Ishikawa (cell line): Measurements from ENCODE around the gene IL9R.

Source experiments
- CEBPB ChIP-seq: IDR thresholded peaks from 2 replicates; pipeline ENCODE4 v1.6.1; 2012
- CREB1 ChIP-seq: IDR thresholded peaks from 2 replicates; pipeline ENCODE4 v1.6.1; 2012; ENCODE audit warnings: low read depth
- EGR1 ChIP-seq: IDR thresholded peaks from 2 replicates; pipeline ENCODE4 v1.6.1; 2012
- EP300 ChIP-seq: IDR thresholded peaks from 2 replicates; pipeline ENCODE4 v1.6.1; 2012; ENCODE audit warnings: borderline replicate concordance
- FOXM1 ChIP-seq: IDR thresholded peaks from 2 replicates; pipeline ENCODE4 v1.6.1; 2012; ENCODE audit warnings: low read depth, borderline replicate concordance
- NFIC ChIP-seq: IDR thresholded peaks from 2 replicates; pipeline ENCODE4 v1.6.1; 2012
- RAD21 ChIP-seq: IDR thresholded peaks from 2 replicates; pipeline ENCODE4 v1.6.1; 2012; ENCODE audit warnings: low read depth
- TAF1 ChIP-seq: IDR thresholded peaks from 2 replicates; pipeline ENCODE4 v1.6.1; 2012; ENCODE audit warnings: low read depth, mild to moderate bottlenecking
- TCF12 ChIP-seq: IDR thresholded peaks from 2 replicates; pipeline ENCODE4 v1.6.1; 2012; ENCODE audit warnings: low read depth
- TEAD4 ChIP-seq: IDR thresholded peaks from 2 replicates; pipeline ENCODE4 v1.6.1; 2012
- YY1 ChIP-seq: IDR thresholded peaks from 2 replicates; pipeline ENCODE4 v1.6.1; 2012; ENCODE audit warnings: low read depth
- ZBTB7A ChIP-seq: IDR thresholded peaks from 2 replicates; pipeline ENCODE4 v1.6.1; 2012; ENCODE audit warnings: low read depth
- TF ChIP-seq, protein P1 (sequence below): IDR thresholded peaks from 2 replicates; pipeline ENCODE4 v1.6.1; 2012
- TF ChIP-seq, protein P2 (sequence below): IDR thresholded peaks from 2 replicates; pipeline ENCODE4 v1.6.1; 2012
- TF ChIP-seq, protein P3 (sequence below): IDR thresholded peaks from 2 replicates; pipeline ENCODE4 v1.6.1; 2012; ENCODE audit warnings: low read depth, mild to moderate bottlenecking

Gene IL9R

DNA sequence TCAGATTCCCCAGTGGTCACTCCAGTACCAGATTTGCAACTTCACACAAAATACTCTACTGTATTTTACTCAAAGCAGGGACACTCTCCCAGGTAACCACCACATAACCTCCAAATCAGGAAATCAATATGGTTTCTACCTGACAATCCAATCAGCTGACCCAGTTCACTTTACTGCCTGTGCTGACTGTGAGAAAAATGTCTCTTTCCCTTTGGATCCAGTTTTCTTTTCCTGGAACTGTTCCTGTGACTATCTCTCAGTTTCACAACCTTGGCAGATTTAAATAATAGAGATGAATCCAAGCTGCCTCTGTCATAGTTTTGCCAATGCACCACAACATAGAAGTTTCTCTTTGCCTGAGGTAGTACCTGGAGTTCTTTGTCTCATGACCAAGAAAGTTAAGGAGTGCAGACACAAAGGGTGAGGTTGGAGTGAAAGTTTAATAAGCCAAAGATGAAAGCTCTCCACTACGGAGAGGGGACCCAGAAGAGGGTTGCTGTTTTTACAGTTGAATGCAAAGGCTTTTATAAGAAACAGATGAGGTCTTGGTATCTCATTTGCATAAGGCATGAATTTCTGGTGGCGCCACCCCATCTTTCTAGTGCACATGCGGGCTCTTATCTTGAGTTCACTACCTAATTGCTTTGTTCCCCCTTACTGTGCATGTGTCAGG, 29.7 kb upstream of the IL9R start:
- TF ChIP-seq, protein P1, sequence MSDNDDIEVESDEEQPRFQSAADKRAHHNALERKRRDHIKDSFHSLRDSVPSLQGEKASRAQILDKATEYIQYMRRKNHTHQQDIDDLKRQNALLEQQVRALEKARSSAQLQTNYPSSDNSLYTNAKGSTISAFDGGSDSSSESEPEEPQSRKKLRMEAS, result no peak
- TF ChIP-seq FOXM1 (no peak), TAF1 (no peak), TEAD4 (no peak)
- TF ChIP-seq, protein P2, sequence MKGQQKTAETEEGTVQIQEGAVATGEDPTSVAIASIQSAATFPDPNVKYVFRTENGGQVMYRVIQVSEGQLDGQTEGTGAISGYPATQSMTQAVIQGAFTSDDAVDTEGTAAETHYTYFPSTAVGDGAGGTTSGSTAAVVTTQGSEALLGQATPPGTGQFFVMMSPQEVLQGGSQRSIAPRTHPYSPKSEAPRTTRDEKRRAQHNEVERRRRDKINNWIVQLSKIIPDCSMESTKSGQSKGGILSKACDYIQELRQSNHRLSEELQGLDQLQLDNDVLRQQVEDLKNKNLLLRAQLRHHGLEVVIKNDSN, result no peak

DNA sequence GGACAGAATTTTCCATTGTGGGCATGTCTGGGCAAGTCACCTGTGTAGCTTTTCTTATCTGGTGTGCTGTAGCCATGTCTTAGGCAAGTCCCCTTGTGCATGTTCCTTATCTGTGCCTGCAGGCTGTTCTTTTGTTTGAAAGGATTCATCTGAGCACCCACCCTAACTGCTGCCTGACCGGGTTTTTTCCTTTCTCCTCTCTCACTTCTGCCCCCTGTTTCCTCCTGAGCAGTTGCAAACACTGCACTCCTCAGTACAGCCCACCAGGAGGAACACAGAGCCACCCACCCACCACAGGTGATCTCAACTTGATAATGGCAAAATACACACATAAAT, 29.2 kb upstream of the IL9R start:
- TF ChIP-seq NFIC (no peak), EP300 (no peak), TCF12 (no peak), FOXM1 (no peak), TEAD4 (no peak), CEBPB (no peak), TAF1 (no peak)
- TF ChIP-seq, protein P2, result no peak

DNA sequence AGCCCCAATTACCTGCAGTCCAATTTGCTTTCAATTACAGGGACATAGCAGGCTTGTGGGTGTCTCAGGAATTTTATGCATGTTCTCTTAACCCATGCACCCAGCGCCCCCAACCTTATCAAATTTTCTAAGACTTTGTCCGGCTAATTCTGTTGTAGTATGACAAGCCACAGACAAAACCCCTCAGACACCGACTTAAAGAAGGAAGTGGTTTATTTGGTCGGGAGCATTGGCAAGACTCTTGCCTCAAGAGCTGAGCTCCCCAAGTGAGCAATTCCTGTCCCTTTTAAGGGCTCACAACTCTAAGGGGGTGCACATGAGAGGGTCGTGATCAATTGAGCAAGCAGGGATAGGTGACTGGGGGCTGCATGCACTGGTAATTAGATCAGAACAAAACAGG, 28.7 kb upstream of the IL9R start:
- TF ChIP-seq EGR1 (no peak), CREB1 (no peak), FOXM1 (no peak), CEBPB (no peak), ZBTB7A (no peak), NFIC (no peak), EP300 (no peak), TEAD4 (no peak)
- TF ChIP-seq, protein P1, result no peak
- TF ChIP-seq, protein P3, sequence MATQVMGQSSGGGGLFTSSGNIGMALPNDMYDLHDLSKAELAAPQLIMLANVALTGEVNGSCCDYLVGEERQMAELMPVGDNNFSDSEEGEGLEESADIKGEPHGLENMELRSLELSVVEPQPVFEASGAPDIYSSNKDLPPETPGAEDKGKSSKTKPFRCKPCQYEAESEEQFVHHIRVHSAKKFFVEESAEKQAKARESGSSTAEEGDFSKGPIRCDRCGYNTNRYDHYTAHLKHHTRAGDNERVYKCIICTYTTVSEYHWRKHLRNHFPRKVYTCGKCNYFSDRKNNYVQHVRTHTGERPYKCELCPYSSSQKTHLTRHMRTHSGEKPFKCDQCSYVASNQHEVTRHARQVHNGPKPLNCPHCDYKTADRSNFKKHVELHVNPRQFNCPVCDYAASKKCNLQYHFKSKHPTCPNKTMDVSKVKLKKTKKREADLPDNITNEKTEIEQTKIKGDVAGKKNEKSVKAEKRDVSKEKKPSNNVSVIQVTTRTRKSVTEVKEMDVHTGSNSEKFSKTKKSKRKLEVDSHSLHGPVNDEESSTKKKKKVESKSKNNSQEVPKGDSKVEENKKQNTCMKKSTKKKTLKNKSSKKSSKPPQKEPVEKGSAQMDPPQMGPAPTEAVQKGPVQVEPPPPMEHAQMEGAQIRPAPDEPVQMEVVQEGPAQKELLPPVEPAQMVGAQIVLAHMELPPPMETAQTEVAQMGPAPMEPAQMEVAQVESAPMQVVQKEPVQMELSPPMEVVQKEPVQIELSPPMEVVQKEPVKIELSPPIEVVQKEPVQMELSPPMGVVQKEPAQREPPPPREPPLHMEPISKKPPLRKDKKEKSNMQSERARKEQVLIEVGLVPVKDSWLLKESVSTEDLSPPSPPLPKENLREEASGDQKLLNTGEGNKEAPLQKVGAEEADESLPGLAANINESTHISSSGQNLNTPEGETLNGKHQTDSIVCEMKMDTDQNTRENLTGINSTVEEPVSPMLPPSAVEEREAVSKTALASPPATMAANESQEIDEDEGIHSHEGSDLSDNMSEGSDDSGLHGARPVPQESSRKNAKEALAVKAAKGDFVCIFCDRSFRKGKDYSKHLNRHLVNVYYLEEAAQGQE, result no peak

DNA sequence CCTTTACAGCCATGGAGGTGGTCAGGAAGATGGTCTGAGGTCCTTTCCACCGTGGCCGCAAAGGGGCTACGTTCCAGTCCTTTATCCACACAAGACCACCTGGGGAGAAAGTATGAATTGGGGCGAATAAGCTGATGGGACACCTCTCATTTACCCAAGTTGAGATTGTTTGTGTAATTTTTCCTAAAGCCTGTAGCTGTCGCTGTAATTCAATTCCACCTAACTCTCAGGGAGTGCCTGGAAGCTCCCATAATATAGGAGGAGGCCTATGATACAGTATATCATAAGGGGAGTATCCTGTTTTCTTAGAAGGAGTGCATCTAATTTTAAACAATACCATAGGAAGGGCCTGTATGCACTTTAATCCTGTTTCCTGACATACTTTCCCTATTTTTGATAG, 25.8 kb upstream of the IL9R start:
- TF ChIP-seq RAD21, result peak; percentile 33

DNA sequence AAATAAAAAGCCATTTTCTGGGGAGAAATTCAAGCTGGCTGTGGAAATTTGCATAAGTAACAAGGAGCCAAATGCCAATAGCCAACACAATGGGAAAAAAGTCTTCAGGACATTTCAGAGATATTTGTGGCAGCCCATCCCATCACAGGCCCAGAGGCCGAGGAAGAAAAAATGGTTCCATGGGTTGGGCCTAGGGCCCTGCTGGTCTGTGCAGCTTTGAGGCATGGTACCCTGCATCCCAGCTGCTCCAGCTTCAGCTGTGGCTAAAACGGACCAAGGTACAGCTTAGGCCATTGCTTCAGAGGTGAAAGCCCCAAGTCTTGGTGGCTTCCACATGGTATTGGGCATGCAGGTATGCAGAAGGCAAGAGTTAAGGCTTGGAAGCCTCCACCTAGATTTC, 14.2 kb upstream of the IL9R start:
- TF ChIP-seq YY1 (no peak), EP300 (no peak), RAD21 (no peak), CEBPB (no peak), EGR1 (no peak), TCF12 (no peak), TEAD4 (no peak), CREB1 (no peak), ZBTB7A (no peak), FOXM1 (no peak), TAF1 (no peak), NFIC (no peak)
- TF ChIP-seq, protein P3, result no peak
- TF ChIP-seq, protein P2, result no peak
- TF ChIP-seq, protein P1, result no peak

DNA sequence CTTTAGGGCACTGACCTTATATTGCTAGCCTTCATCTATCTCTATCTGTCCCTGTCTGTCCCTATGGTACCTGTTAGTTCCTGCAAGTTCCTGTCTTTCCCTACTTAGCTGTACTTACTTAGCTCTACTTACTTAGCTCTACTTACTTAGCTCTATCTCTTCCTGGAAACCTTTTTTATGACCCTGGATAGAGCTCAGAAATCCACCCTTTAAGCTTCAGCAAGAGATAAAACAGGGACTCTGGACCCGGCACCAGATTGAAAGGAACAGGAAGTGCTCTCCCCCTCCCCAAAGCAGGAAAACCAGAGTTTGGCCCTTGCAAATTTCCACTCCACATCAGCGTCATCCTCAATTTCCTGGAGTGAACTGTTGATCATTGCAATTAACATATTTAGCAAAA, 12.3 kb upstream of the IL9R start:
- TF ChIP-seq NFIC (no peak), RAD21 (no peak), EP300 (no peak), TCF12 (no peak), CREB1 (no peak), YY1 (no peak)
